Lung microvascular endothelial cell (primary cell): Measurements from ENCODE around the gene FAM78B. TPM values are rescaled to one million over a fixed set of nuclear protein-coding genes. Genes with fewer than 3 reads are reported as not detected.
A peak's percentile ranks its signal among the peaks of the same experiment; 100 is the strongest.

Experiments
- DNase-seq, 2 donors: peaks; one replicate each; pipeline versions ENCODE4 v3.0.0 to v3.0.0-alpha.2; 2010; ENCODE audit warnings: low read depth in 2 of 2
- total RNA-seq: library from RNA; depleted of rRNA; stranded (reverse); fragments of >200 nt; gene quantifications from 2 replicates; pipeline ENCODE4 v1.2.1, GENCODE V29; 2014

The FAM78B gene
- total RNA-seq, 1 donor from 2014 or later: 0.40 TPM

DNA sequence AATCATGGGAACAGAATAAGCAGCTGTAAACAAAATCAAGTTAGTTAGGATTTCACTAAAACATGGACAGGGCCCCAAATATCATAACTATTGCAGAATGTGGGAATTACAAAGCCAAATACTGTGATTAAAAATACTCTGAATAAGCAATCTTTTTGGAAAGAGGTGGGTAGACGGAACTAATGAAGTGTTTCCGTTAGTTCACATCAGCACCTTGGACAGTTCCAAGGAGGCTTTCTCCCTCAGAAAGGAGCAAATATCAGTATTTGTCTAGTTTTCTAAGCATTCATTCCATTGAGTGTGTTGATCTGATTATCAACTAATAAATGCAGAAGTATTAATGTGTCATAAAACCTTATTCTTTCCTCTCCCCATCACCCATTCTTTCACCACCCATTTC lies 97.4 kb downstream of the FAM78B start:
- no peak for DNase-seq

DNA sequence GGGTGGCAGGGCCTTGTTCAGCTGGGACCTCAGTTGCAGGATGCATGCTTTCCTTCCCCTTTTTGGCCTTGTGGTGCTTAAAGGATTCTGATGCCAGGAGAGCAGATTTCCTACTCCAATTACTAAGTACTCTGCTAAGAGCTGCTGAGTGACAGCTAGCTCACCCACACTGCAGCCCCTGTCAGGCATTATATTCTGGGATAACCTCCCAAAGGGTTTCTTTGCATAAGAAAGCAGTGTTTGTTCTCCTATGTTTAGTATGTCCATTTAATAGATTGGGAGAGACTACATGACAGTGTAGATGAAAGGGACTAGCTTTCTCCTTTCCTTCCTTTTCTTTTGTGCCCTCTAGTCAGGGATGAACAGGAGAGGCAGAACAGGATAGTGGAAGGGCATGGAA lies 100.7 kb downstream of the FAM78B start:
- DNase-seq: no peak

DNA sequence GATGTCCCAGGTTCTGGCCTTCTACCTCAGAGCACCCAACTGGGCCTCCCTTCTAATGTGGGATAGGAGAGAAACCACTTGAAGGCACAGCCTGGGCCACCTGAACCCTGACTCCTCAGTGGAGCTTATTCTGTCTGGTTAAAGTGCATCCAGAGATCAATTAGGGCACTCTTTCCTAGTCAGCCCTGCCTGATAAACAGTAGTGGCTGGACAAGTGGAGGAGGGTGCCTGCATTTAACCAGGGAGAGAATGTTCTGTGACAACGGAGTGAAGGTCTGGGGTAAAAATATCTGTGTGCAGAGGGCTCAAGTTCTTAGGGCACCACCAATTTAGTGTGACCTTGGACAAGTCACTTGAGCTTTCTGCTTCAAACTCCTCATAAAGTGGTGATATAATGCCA lies 101.8 kb downstream of the FAM78B start:
- DNase-seq: no peak

DNA sequence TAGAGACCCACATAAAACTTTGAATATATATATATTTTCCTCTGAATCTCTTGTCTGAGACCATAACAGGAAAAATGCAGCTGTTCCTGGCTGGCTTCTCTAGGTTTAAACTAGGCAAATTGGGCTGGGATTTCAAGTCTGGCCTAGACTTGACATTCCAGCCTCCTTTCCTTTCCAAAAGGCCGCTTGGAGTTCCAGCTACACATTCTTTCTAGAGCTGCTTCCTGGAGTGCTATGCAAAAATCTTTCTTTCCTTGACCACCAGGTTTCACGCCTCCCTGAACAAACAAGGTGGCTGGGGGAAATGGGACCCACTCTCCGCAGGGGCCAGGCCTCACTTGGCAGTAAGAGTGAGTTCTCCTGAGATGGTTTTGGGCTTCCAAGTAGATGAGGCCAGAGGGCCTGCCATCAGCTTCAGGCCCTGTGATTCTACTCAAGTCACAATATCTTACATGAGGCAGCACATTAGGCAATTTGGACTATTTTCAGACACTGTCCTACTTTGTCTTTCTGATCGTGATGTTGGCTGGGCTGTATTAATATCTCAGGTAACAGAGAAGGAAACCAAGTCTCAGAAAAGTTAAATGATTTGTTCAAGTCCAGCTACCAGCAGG lies 102.4 kb downstream of the FAM78B start:
- DNase-seq: no peak

DNA sequence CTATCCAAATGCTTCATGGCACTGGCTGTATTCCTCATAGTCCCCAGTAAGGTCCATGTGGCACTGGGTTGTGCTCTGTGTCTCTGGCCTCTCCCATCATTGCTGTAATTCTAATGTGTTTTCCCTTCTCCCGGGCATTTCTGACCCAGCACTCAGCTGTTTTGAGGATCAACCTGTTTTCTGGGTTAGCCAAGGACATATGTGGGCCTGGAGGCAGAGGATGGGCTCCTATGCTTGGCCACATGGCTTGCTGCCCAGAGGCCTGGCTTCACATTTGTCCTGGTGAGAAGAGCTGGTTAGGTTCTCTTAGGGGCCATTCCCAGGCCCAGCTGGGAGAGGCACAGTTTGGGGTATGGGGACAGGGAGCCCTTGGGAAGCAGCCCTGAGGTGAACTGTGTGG lies 103.1 kb downstream of the FAM78B start:
- DNase-seq: no peak

DNA sequence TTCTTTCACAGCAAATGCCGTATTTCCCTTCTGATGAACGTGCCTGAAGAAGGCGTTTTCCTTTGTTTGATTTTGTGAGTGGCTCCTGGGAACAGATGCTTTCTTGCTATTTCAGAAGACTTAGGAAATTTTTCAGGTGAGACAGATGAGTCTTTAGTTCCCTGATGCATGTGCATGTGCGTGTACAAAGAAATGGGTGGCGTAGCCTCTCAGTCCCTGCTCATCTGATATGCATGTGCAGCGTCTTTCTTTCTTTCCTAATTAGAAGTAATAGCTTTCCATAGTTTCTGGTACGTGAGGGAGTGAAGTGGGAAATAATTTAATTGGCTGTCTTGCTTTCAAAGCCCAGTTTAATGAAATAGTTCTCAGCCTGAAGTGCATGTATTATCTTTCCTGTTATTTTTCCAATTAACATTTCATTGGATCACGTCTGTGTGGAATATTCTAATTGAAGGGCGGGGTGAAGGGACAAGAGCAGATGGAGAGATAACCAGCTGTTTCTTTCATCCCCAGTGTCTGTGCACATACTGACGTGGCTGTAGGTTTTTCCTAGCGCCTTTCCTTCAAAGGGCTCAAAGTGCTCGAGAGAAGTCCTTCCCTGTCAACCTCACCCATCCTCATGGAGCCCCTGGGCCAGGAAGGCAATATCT lies 104.3 kb downstream of the FAM78B start:
- DNase-seq: no peak

DNA sequence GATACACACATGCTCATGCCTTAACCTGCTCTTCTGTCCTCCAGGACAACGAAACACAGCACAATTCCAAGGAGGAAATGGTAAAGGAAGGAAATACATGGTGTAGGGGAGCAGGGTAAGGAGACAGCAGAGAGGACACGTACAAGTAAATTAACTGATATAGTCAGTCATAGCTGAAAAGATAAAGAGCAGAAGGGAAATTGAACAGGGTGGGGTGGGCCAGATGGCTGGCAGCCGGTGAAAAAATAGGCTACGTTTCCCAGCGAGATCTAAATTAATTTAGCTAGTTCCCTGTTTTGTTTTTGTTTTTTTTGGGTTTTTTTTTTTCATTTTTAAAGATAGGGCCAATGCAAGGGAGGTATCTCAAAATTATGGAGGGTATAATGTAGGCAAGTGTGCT lies 109.2 kb downstream of the FAM78B start:
- no peak for DNase-seq

DNA sequence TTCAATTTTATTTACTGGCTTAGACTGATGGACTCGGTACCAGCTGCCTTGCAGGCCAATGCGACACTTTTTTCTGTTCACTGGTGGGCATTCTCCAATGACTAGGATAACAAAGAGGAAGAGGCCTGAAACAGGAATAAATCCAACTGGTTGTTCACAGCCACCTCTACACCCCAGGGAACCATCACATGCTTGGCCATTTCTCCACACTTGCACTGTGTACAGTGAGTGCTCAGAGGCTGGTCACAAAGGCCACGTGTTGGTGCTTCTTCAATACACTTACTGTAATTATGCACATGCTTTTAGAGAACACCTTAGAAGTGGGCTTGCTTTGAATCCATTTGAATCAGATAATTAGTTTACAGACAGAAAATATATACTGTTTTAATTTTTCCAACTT lies 113.4 kb downstream of the FAM78B start:
- no peak for DNase-seq

DNA sequence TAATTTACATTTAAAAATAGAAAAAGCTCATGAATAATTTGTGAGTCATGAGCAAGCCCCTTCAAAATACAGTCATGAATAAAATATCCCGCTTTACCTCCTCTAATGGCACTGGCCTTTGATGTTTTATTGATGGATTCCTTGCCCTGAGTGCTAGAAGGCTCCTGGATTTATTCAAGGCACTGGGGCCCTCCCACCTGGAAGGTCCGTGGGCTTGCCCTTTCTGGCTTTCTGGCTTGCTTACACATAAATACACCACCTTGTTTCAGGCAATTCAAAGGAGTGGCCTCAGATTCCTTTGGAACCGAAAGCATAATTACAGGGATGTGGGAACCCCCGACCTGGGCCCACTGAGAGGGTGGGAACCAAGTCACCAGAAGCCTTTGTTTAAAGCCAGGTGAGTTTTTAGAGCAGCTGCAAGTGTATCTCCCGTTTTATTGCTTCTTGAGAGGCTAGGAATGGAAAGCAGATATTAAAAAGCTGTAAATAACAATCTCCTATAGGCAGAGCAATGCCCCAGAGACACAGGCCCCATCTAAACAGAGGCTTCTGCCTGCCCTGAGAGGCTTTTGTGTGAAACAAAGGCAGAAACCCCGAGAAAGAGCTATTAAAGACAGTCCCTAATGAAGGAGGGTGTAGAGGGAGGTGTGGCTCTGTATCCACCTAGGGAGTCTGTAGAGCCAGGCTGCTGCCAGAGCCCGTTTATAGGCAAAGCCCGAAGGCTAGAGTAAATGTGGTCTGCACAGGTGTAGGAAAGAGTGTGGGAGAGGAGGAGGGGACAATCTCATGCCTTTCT lies 126.4 kb downstream of the FAM78B start:
- no peak for DNase-seq

DNA sequence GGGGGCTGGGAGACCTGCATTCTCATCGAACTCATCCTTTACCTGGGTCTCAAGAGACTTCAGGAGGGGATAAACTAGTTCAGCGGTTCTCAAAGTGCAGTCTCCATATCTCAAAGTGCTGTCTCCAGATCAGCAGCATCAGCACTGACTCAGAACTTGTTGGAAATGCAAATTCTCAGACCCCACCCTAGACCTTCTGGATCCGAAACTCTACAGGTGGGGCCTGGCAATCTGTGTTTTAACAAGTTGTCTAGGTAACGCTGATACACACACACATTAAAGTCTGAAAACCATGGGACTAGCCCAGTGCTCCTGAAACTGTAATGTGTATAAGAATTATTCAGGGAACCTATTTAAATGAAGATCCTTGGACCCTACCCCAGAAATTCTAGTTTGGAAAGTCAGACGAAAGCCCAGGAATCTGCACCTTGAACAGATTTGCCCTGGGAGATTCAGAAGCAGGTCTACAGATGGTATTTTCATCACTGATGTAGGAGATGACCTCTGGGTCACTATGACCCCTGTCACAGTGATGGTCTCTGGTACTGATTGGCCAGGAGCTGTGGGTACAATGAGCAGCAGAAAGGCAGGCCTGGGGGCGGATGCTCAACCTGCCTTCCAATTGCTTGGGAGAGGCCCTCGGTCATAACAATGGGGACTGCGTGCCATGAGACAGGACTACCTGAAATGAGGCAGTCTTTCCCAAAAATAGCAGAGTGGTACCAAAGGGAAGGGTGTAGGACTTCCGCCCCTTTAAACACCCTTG lies 127.2 kb downstream of the FAM78B start:
- DNase-seq: no peak

DNA sequence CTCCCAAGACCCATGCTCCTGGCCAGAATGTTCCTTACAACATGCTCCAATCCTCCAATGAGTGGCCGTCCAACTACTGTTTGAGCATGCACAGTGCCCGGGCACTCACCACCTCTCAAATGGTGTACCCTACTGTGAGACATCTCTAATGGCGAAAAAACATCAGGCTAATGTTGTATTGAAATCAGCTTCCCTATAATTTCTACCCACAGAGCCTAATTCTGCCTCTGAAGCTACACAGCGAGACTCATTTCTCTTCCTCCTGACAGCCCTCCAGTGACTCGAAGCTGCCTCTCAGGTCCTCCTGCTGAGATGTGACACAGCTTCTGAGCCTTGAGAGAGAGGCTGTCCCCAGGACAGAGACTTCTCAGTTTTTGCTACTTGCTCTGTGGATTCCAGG lies 130.7 kb downstream of the FAM78B start:
- no peak for DNase-seq

DNA sequence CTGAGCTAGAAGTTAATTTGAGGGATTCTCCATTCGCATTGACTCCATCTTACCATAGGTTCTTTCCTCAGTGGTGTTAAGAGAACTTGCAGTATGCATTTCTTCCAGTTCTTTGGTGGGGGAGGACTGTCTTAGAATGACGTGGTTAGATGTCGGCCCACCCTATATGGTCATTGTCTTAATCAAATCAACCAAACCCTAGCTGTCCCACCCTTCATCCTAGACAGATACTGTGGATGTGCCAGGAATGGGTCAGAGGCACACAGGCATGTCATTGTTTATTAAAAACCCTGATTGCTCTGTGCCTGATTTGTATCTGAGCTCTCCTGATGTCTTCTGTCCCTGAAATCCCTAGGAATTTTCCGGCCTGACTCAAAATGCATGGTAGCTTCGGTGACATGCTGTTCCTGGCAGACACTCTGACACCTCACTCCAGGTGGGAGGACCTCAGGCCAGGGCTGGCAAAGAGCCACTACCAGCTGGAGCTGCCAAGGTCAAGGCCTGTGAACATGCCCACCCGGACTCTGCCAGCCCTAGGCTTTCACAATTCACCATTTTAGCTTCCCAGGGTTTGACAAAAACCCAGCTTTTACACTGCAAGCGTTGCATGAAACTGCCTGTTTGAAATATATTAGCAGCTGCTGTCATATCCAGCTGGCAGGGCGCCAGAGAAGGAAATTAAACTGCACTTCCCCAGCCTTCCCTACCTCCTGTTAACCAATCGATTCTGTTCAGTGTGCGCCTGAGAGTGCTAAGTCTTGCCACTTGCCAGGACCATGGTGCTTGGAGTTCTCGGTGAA lies 134.0 kb downstream of the FAM78B start:
- peak; percentile 1 to 28 for DNase-seq

DNA sequence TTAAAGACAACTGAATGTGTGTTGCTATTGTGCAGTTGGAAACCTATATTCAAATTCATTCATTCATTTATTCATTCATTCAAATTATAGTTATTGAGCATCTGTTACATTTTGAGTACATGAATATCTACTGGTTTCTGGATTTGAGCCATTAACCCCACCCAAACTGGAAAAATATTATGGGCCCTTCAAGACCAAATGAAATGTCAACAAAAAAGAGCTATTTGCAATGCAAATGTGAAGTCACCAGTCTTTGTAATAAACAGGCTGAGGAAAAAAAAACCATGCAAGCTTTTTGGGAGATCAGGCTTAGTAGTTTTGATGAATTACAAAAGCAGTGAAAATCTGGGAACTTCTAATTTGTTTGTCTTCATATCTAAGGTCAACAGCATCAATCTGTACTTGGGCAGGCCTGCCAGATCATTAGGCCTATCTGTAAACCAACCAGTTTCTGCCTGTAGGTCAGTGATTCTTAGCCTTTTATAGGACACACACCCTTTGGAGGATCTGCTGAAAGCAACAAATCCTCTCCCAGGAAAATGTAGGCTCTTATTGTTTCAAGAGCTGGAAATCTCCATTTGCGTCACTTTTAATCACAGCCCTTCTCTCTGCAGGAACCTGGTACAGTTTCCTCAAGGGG lies 134.7 kb downstream of the FAM78B start:
- DNase-seq: no peak

DNA sequence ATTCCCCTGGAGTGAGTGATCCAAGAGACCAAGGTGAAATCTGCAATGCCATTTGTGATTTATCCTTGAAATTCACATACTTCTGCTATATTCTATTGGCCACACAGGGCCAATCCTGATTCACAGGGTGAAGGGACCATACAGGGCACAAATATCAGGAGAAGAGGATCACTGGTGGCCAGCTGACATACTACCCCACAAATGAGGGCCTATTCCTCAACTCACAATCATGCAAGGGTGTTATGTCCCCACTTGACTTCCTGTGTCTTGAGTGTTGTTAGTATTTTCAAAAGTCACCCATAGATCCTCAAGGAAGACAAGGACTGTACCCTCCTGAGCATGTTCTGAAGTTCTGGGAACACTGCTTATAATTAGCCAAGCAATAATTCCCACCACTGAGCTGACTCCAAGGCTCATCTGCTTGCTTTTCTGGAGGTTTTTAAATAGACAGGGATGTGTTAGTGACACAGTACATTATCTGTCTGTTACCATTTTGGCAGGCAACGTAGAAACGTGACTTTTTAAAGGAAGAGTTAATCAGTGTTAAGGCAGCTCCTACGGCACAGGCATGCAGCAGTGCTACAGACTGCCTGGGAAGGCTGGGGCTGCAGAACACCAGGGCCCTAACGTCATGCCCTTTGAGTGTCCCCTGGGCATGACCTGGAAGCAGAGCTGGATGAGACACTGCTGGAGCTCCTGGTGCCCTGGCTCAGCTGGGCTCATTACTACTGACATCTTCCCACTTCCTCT lies 137.4 kb downstream of the FAM78B start:
- DNase-seq: no peak

DNA sequence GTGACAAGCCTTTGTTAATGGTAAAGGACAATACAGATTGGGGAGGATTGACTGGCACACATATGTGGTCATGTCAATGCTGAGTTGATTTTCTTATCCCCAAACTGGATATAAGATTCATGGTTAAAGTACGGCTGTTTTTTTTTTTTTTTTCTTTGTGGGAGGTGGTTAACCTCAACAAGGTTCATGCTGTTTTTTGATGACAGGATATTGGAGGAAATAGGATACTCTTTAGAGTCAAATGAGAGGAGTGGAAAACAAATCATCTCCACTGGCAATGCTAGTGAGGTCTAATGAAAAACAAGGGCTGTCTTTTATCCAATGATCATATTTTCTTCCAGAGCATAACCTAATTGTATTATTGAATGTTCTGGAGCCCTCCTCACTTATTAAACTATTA lies 140.2 kb downstream of the FAM78B start:
- DNase-seq: no peak

DNA sequence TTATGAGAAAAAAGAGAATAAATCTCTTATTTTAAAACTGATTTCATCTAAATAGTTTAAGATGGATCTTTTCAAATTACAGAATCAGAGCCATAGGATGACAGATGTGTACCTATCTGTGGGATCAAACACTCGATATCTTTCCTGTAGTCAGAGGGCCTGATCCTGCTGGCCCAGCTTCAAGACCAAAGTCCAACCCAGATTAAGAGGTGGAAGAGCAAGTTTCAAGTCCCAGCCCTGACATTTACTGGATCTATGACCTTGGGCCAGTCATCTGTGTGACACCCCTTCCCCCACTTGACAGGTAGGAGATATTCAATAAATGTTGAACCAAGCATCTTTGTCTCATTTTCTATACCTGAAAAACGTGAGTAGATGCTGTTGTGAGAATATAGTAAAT lies 140.7 kb downstream of the FAM78B start:
- no peak for DNase-seq

DNA sequence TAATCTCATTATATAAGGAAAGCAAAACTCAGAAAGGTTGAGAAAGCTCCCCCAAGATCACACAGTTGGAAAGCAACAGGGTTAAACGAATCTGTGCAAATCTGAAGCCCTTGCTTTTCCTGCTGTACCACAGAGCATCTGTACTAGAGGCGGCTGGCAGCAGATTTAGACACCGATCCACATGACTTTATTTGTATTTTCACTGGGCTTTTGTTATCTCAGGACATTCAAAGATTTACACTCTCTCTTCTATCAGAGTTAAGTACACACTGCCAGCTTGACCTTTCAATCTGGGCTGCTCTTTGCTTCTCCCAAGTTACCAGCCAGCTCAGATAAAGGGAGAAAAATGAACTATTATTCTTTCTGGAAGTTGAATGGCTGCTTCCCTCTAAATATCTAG lies 146.6 kb downstream of the FAM78B start:
- no peak for DNase-seq
